Measurements from ENCODE around the gene CCDC197.

The CCDC197 gene

DNA sequence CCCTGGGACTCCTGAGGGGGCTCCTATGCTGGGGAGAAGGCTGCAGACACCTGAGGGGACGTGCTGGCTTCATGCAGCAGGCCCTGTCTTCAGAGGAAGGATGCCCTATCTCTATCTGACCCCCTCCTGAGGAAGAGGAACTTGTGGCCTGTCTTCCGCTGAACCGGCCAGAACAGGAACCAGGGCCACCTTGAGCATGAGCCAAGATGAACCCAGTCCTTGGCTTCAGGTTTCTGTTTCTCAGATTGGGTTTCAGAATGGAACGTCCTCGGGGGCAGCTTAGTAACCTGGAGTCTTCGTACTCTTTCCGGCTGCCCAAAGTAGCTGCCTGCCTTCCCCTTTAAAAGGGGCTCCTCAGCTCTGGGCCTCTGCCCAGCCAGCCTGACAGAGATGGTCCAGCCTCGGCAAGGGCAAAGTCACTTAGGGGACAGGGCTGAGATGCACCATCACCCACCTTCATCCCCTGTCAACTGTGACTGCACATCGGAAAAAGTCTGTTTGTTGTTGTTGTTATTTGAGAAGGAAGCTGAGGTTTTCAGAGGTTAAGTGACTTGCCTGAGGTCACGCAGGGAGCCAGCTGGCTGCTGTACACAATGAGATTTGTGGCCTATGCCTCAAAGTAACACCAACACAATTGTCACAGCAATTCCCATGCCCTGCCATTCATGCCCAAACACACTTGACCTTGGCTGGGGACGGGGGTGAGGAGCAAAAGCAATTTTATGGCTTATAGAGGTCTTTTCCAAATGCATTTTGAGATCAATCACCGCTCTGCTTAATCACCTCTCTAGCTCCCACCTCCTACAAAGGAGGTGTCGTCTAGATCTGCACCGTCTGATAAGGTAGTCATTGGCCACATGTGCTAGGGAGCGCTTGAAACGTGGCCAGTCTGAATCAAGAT is 34.1 kb upstream of the CCDC197 start:
- DNase-seq = peak; percentile 53

DNA sequence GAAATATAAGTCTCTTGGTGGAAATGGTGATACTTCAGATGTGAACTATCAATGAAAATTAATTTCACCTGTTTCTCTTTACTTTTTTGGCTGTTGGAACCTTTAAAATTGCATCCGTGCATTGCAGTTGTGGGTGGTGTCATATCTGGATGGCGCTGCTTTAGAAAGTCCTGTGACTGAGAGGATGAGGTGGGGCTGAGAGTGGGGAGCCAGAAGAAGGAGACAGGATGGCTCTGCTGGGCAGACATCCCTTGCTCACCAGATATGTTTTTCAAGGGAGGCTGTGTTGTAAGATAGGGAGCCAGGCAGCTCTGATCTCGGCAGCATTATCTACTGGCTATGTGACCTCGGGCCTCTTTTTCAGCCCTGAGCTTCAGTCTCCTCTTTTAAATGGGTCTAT is 33.4 kb upstream of the CCDC197 start:
- DNase-seq = no peak

GRCh38 chr14:93964281-93964680 is 32.8 kb upstream of the CCDC197 start:
- DNase-seq = no peak

DNA sequence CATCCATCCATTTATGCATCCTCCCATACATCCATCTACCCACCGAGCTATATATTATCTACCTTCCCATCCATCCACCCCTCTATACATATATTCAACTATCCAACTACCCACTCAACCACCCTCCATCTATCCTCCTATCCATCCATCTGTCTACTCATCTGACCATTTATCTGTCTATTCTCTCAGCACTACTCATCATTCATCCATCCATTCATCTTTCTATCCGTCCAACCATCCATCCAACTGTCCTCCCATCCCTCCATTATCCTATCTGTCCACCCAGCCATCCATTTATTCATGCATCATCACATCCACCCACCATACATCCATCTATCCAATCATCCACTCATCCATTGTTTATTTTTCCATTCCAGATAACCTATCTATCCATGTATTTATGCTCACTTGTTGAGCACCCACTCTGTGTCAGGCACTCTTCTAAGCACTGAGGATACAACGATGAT is 32.2 kb upstream of the CCDC197 start:
- DNase-seq = no peak

DNA sequence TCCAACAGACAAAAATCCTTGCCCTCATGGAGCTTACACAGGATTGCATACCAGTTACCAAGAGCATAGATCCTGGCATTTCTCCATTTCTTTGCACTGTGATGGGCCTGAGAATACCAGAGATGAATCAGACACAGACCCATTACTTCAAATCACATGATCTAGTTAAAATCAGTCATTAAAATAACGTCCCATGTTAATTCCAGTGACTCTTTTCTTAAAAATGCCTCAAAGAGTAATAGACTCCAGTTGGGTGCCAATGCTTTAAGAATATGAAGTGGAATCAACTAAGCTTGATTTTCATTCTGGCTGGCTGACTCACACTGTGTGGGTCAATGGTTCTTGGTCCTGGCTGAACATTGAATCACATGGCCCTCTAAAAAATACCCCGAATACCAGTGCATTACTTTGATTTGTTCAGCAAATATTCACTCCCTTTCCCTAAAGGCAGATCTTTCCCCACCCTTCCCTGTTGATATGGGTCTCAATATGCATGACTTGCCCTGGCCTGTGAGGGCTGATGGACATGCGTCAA is 31.7 kb upstream of the CCDC197 start:
- DNase-seq = no peak

GRCh38 chr14:93965946-93966474 is 31.1 kb upstream of the CCDC197 start:
- DNase-seq = no peak

DNA sequence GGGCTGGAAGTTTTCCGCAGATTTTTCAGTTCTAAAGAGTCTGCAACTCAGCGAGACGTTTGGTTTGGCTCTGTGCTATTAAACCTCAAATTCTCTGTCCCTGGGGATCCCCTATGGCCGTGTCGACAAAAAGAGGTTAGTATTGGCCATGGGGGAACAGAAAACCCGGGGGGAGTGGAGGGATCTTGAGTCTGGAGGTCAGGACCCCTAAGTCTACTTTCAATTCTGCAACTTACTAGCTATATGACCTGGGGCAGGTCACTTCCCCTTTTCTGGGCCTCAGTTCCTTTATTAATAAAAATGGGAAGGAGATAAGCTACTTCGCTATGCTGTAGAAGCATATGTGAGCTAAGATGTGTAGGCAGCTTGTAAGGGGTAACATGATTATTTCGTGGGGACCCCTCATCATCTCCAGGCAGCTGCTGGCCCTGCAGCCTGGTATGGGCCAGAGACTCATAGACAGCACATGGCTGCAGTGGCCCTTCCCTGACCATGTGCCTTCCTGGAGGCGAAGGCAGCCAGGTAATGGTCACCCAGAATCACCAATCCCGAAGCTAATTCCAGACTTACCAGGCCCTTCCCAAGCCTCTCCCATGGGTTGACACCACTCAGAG is 29.4 kb upstream of the CCDC197 start:
- no peak for DNase-seq

GRCh38 chr14:93969082-93969828 is 27.8 kb upstream of the CCDC197 start:
- DNase-seq = no peak

GRCh38 chr14:93970585-93970964 is 26.5 kb upstream of the CCDC197 start:
- peak; percentile 61 for DNase-seq

DNA sequence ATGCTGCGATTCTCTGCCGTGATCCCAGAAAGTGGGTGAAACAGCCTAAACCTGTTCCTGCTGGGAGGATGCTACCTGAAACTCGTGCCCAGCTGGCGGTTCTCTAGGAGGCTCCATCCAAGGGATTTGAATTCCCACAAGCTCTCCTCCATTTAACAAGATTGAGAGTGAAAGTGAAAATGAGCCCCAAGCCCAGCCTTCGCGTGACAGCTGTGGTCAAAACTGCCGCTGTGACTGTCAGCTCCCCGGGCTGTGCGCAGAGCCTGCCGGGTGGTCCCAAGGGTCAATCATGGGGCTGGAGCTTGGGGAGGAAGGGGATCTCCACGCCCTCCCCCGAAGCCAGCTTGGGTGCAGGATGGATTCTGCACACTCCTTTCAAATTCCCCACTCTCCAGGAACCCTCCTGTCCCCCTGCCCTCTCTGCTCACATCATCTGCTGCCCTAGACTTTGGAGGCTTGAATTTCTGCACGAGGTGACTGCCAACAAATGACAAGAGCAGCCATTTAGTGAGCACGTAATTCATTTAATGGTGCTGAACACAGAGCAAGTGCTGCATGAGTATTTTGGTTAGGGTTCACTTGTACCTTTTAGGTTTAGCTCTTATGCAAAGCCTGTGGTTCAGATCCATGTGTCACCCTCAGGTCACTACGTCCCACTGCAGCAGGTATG is 26.0 kb upstream of the CCDC197 start:
- DNase-seq = peak; percentile 64

GRCh38 chr14:93971635-93972027 is 25.5 kb upstream of the CCDC197 start:
- DNase-seq = no peak

- no peak for DNase-seq
Measured at GRCh38 chr14:93972618-93973205, 24.4 kb upstream of the CCDC197 start.

- no peak for DNase-seq
Measured at GRCh38 chr14:93973607-93974006, 23.5 kb upstream of the CCDC197 start.

- DNase-seq = no peak
Measured at GRCh38 chr14:93974299-93974698, 22.8 kb upstream of the CCDC197 start.

GRCh38 chr14:93974833-93975232 is 22.3 kb upstream of the CCDC197 start:
- DNase-seq = no peak

- no peak for DNase-seq
Measured at GRCh38 chr14:93975791-93976476, 21.2 kb upstream of the CCDC197 start.

- DNase-seq = no peak
Measured at GRCh38 chr14:93976477-93977057, 20.5 kb upstream of the CCDC197 start, which contains the start of gene ASB2. Gene ASB2, minus strand, starts transcription at chr14:93976570. Its CDS starts 12,031 bp downstream, at chr14:93964539.

- DNase-seq = no peak
Measured at GRCh38 chr14:93977171-93977570, 19.9 kb upstream of the CCDC197 start.

DNA sequence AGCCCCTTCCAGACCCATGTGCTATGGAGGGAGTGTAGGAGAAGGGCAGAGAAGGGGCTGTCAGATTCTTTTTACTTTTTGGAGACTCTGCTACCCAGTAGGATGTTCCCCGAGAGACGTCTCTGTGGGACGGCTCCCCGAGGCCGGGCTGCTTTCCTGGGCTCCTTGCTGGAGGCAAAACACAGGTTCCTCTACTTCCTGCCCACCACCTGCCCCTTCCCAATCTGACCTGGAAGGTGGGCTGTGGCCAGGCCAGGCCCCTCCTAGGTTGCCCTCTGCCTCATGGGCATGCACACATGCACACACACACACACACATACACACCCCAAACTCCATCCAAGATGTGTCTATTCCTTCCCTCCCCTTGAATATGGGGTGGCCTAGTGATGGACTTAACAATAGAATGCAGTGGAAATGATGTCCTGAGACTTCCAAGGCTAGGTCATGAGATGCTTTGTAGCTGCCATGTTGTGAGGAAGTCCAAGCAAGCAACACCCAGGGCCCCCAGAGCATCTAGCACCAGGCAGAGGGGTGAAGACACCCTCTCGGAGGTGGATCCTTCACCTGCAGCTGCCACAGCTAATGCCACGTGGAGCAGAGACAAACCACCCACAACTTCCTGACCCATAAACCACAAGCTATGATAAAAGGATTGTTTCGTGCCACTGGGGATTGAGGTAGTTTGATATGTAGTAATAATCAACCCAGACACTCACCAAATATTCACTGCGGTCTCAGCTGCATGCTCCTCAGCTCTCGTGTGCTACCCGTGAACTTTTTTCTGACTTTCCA is 19.1 kb upstream of the CCDC197 start:
- peak; percentile 62 for DNase-seq

GRCh38 chr14:93978735-93979134 is 18.4 kb upstream of the CCDC197 start:
- no peak for DNase-seq

Measured in activated CD4-positive, CD25-positive, alpha-beta regulatory T cell treated with anti-CD3 and anti-CD28 coated beads, Interleukin-2, amount 50 U/mL, for 72 hours (primary cell).